Stimulated activated CD4-positive, alpha-beta T cell treated with anti-CD3 and anti-CD28 coated beads, TNF-alpha, amount 100 ng/mL, for 4 hours (primary cell): ENCODE measurements around the gene DPCD.

Source experiments
- DNase-seq, 3 experiments: peaks; one replicate each; pipeline ENCODE4 v3.0.0-alpha.2; 2020; ENCODE audit warnings: low read depth in 3 of 3

Gene DPCD

DNA sequence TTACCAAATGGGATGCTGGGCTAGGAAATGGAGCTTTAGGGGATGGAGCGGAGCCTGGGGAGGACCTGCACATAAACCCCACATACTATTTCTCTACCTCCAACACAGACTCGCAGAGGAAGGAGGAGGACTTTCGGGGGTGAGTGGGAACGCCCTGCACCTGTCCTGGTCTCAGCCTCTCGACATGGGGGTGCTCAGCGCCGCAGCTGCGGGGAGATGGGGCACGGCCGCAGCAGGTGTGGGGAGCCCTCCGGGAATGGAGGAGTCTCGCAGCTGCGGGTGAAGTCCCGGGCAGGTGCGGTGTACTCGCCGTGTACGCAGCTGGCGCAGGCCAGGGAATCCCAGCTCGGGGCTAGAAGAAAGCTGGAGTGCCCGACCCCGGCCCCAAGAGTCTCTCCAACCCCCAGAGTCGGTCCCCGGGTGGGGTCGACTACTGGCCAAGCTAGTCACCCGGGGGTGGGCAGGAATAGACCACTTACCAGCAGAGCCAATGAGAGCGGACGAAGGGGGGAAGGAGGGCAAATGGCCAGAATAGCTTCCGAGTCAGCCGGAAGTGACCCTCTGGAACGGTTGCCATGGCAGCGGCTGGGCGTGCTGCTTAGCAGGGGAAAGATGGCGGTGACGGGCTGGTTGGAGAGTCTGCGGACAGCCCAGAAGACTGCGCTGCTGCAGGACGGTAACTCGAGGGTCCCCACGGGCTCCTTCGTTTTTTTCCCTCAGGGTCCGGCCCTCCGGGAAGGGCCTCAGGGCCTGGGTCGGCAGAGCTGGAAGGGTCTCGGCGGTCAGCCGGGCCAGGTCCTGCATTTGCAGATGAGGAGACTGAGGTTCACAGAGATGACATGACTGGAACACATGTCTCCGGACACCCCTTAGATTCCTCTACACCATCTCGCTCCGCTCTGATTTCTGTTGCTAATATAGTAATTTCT is at the start of gene DPCD, which contains the start of gene POLL:
DPCD (plus strand) TSS at position 597 of the 929 bp plus-strand sequence; CDS start at position 613, 16 bp downstream.
POLL (minus strand) TSS at position 533 of the 929 bp plus-strand sequence. CDS start 897 bp downstream, outside the sequence.
- DNase-seq = peak; percentile 75 to 88 (median 78)

DNA sequence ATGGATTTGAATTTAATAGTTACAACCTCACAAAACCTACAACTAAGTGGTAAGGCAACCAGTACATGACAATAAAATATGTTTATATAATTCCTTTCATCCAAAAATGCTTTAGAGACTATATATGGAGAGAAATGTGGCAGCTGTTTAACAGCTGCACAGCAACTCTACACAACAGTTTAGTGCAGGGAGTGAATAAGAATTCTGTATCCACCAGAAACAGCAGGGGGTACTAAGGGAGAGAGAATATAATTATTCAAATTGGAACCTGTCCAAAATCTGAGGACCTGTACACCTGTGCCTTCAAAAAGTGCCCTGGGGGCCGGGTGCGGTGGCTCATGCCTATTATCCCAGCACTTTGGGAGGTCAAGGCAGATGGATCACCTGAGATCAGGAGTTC is 49.7 kb upstream of the DPCD start:
- DNase-seq = no peak

DNA sequence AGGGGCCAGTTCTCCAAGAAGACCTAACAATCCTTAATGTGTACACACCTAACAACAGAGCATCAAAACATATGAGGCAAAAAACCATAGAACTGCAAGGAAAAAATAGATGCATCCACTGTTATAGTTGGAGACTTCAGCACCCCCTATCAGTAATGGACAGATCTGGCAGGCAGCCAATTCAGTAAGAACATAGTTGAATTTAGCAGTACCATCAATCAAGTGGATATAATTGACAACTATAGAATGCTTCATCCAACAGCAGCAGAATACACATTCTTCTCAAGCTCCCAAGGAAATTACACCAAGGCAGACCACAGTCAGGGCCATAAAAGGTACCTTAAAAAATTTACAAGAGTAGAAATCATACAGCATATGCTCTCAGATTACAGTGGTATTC is 42.2 kb upstream of the DPCD start:
- no peak for DNase-seq

DNA sequence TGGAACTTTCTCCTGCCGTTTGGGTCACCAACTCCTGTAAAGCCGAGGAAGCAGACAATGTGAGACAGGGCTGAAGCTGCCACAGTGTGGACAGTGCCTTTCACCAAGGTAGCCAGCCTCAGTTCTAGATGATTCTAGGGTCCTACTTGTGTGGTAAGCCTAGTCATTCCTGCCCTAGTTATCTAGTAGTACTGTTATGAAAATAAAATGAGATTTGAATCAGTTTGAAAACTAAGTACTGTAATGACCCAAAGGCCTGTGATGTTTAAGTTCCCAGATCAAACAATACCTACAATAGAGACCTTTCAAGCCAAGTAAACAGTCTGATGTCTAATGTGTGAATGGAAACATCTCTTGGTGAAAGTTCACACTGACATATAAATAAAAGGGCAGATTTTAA is 37.2 kb upstream of the DPCD start:
- DNase-seq = no peak

DNA sequence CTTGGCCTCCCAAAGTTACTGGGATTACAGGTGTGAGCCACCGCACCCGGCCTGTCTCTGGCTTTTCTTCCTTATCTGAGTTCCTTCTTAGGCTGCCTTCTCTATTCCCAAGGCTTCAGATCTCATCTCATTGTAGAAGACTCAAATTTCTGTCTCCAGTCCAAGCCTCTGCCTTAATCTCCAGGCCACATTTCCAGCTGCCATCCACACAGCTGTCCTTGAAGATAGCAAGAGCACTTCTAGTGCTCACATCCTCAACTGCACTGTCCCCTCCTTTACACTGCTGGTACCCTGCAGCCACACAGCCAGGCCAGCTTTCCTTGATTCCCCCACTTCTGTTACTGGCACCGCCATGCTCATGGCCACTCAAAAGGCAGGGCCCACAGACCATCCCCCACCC is 35.7 kb upstream of the DPCD start:
- no peak for DNase-seq

DNA sequence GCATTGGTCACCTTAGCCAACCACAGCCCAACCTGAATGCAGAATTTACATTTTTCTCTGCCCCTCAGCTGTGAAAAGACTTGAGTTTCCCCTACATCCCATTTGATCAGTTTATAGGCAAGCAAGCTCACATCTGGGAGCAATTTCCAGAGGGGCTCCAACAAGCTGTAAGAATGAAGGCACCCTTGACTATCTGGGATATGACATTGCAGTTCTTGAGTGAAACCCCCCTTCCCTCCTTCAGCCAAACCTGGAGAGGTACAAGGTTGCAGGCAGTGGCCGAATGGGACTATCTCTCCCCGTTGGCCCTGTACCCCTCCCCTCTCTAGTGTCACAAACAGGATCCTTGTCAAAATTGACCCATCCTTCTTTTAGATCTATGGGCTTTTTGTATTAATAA is 30.6 kb upstream of the DPCD start:
- no peak for DNase-seq

DNA sequence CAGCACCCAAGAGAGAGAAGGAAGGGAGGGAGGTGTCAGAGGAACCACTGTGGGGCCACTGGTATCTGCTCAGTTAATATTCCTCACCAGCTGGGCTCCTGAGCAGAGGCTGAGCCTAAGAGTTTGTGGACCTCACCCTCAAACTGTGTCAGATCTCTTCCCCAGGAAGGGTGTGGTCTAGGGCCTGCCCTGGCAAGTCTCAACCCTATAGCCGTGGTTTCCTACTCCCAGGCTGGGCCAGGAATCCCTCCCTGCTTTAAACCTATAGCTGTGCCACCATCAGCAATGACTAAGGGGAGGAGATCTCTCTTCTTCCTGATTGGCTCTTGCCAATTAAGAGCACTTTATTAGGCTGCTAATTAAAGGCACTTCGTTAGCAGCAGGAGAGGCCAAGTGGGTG is 29.9 kb upstream of the DPCD start:
- no peak for DNase-seq

DNA sequence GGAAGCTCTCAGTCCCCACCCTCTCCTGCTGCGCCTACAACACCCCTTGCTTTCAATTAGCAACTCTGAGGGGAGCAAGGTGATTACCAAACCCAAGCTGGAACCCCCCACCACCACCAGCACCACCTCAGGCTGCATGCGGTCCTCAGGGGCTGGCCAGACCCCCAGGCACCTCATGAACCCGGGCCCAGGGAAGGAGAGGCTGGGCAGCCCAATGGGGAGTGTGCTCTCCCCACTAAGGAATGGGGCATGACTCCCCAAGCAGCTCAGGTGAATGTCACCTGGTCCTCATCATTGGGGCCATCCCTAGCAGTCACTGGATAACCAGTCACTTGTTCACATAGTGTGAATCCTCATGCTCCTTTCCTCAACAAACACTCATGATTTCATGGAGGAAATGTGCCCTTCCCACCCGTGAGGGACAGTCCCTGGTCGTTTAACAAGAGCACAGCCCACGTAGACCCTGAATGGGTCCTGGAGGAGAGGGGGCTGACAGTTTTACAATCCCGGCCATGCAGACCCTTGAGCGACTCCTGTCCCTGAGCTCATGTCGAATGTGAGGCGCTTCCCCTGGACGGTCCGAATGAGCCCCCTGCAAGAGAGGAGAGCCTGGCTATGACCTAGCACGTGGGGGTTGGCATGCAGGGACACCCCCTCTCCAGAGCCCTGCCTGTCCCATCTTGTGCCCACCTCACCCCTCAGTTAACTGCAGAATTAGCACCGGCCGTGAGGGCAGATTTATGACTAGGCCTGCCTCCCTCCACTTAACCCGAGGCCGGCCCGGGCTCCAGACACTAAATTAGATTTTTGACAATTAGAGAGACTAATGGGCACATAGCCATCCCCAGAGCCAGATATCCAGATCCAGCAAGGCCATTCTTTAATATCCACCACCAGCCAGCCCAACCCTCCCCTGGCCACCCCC is 29.2 kb upstream of the DPCD start:
- no peak for DNase-seq

DNA sequence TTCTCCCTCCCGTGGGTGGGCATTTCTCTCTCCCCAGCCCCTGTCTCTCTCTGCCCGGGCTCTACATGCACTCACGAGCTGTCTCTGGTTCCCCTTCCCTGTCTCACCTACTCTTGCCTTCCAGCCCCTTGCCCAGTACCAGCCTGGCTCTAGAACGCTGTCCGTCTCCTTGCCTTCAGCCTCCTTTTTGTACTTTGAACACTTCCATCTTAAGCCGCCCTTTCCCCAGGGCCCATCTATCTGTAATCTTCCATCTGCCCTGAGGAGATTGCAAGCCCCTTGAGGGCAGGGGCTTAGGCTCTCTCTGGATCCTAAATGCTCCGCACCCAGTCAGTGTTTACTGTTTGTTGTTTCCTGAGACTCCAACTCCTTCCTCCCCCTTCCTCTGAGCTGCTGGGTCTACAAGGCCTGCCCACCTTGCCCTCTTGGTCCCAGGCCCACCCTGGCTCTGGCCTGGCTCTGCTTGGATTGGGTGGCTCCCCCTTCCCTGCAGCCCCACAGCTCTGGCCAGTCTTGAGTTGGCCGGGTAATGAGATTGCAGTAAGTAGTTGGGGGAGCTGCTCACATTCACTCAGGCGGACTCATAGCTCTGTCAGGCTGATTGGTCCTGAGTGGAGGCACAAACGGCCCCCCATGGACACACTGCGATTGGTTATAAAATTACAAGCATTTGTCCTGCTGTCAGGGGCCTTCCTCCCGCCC is 28.4 kb upstream of the DPCD start:
- no peak for DNase-seq

DNA sequence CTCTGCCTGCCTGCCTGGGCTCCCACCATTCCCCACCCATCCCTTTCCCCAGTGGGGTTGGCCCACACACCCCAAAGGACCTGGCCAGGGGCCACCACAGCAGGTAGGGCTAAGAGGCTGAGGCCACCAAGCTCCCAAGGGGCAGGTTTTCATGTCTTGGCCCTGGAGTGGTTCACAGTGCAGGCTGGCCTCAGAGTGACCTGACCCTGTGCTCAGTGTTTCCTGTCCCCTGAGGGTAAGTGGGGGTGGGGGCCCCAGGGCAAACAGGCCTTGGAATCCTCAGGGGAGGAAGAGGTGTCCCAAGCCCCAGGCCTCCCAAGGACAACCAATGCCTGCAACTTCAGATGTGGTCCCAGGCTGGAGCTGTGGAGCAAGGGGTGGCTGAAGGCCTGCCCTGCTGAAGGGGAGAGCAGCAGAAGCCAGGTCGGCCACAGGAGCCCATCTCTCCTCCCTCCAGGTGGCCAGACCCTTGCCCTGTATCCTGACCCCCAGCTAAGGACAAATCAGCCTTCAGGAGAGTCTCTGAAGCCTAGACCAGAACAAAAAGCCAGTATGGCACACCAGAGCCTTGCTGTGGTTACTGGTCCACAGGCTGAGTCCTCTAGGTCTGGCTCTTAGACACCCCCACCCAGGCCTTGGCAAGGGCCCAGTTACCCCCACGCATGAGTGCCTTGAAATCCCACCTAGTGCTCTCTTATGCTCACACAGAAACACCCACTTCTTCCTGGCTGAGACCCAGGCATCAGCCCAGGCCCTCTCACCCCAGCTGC is 27.6 kb upstream of the DPCD start:
- DNase-seq = no peak

DNA sequence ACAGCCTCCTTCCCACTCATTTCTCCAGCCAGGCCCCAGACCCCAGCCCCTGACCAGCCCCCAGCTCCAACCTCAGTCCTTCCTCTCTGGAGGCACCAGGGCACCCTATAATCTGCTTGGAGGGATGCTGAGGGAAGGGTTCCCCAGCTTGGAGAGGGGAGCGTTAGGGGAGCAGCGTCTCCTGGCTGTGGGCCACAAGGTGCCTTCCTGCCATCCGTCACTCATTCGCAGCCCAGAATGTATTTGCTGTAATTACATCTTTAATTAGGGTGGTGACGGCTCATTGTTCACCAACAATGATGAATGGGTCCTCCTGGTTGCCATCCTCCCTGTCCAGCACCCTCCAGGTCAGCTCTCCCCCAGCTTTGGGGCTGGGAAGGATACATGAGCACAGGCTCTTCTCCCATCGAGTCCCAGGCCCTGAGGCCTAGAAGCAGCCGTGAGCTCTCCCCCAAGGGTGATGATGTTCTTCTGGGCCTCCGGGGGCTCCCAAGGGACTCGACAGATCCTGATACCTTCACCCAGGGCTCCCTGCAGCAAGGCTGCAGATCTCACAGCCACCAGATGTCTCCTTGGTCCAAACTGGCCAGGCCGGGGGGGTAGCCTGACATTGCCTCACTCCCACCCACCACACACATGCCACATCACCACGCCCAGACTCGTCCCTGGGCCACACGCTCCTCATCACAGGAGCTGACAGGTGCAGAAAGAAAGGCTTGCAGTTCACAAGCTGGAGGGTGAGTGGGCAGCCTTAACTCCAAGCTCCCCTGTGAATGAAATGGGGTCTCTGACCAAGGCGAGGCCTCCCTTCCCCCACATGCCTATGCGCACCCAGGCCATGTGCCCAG is 26.8 kb upstream of the DPCD start:
- DNase-seq = no peak

DNA sequence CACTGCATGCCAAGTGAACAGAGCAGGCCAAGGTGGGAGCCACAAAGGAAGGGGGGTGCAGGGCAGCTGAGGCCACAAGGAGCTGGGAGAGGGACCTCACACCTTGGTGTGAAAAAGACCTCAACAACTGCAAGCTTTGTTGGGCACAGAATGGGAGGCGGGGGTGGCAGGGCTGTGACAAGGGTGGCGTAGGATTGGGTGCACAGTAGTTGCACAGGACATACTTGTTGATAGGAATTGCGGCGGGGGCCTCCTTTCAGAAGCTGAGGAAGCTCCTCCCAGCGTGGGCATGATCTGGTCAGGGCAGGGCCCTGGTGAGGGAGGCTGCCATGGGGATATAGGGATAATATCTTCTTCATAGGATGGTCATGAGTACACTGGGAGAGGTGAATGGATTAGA is 25.9 kb upstream of the DPCD start:
- no peak for DNase-seq

DNA sequence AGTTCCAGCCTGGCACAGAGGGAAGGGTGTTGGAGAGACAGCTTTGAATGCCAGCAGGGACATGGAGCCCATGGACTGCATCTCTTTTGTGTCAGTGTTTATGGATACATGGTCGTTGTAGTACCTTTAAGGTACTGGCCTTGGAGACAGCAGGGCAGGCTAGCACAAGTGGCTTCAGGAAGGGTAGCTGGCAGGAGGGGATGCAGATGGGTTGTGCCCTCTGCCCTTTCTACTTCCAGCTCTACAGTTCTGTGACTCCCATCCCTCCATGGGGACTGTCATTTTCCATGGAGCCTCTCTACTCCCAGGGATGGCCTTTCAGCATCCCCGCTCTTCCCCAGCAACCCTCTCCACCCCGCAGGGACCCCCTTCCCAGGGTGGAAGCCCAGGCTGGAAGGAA is 25.1 kb upstream of the DPCD start:
- DNase-seq = no peak

DNA sequence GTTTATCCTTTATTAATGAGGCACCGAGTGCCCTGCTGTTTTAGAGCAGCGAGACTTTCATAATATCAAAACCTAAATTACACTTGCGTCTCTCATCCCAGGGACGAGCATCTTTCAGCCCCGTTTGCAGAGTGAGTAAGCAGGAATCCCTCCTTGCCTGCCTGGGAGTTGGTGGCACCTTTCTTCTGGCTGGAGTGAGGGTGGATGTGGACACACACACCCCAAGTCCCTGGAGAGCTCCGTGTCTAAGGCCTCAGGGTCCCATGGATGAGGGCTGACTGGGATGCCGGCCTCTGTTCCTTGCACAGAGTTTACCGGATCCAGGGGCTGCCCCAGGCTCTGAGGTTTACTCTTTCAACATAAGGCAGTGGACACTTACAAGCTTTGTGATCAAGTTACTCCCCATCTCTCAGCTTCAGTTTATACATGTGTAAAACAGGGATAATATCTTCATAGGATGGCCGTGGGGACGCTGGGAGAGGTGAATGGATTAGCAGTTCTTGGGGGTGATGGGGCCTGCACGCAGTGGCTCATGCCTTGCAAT is 24.6 kb upstream of the DPCD start:
- DNase-seq = no peak

DNA sequence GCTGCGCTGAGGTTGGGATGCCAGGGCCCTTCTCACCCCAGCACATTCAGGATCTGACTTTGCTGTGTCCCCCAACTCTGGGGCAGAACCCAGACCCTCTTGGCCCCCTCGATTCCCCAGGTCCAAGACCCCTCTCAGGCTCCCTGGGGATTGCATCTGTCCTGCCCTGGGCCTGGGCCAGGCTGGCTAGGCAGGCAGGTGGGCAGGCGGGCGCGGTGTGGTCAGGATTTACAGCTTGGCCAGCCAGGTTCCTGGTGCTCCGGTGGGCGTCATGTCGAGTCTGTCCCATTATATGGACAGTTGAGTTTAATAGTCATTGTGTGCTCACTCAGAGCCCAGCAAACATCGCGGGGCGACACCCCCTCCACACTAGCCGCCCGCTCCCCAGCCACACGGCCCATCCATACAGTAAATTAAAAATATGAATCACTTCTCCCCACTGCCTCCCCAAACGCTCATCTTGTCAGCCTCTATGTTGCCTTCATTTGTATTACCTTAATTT is 23.6 kb upstream of the DPCD start:
- no peak for DNase-seq

DNA sequence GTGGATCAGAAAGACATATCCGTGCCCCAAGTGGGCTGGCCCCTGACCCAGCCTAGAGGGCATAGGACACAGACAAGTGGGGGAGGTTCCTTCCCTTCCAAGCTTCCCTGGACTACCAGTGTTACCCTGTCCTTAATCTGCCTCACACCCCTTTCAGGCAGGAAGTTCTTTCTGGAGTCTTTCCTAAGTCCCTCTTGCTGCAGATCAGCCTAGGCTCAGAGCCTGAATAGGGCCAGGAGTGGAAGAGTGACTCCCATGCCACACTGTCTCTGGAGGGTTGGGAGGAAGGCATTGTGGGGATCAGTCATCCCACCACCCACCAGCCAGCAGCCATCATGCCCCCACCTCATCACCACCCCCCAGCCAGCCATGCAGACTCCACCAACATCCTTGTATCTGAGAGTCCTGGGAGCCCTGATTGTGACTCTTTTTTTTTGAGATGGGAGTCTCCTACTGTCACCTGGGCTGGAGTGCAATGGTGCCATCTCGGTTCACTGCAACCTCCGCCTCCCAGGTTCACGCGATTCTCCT is 22.7 kb upstream of the DPCD start:
- DNase-seq = no peak

DNA sequence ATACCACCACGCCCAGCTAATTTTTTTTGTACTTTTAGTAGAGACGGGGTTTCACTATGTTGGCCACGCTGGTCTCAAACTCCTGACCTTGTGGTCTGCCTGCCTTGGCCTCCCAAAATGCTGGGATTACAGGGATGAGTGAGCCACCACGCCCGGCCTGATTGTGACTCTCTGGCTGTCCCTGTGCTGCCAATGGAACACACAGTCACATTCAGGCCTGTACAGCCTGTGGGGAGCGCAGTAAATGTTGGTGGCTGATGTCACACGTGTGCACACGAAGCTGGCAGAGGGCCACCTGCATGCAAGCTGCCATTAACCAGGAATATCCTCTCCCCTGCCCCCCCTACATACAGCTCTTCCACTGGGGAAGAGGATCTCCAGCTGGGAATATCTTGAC is 22.2 kb upstream of the DPCD start:
- DNase-seq = no peak

DNA sequence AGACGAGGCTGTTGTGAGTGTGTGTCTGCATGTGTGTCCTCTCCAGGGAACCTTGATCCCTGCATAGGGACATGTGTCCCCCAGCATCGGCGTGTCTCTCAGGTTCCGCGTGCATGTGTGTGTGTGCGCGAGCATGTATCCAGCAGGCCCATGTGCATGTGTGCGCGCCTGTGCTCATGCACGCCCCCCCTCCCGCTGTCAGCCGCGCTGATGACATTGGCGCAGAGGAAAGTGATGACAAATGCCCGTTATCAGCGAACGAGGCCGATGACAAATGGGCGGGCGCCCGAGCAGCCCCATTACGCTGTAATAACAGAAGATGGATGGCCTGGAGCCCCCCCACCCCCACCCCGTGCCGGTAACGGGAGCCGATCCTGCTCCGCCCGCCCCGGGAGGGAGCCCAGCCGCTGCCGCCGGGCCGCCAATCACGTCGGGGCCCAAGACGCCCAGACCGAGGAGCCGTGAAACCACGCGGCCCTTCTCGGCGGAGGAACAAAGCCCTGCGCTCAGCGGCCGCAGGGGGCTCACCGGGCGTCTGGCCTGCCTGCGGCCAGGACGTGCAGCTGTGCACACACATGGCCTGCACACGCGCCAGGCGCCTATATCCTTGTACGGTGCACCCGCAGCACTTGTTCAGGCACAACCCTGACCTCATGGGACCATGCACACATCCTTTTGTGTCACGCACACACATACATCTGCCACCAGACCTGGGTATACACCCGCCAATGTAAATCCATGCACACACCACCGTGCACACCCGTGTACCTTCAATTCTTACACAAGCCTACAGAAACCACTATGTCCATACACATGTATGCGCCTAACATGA is 21.6 kb upstream of the DPCD start:
- DNase-seq = no peak
